Measurements from ENCODE around the gene PRKD1. TPM values are rescaled to one million over a fixed set of nuclear protein-coding genes. Genes with fewer than 3 reads are reported as not detected.
"Not testable (repeated sequence)": the region's sequence is repeated elsewhere in the genome, so short reads cannot be mapped to it uniquely, and the experiment has no call there.

PRKD1 gene
- total RNA-seq, 1 donor from 2014 or later, result 0.54 TPM

- no peak overlapping the region for H3K4me3 Mint-ChIP-seq (ENCODE audit: unreplicated experiment)
- TF ChIP-seq CTCF (IDR thresholded peaks at IDR 0.05; ENCODE audit: partially characterized antibody, unreplicated experiment), result no peak
- no peak for DNase-seq
Measured at GRCh38 chr14:29842228-29842627, 85.4 kb downstream of the PRKD1 start.

GRCh38 chr14:29840369-29840892 is 87.2 kb downstream of the PRKD1 start:
- H3K9me3 Mint-ChIP-seq (ENCODE audit: unreplicated experiment), result peaks cover 12% of the 10 kb centered on the region
- not testable (repeated sequence) for H3K4me3 Mint-ChIP-seq (ENCODE audit: unreplicated experiment); DNase-seq

More at GRCh38 chr14:29842228-29842627, 85.4 kb downstream of the PRKD1 start:
- peaks cover 12% of the 10 kb centered on the region for H3K9me3 Mint-ChIP-seq (ENCODE audit: unreplicated experiment)
- H3K4me1 Mint-ChIP-seq (ENCODE audit: low read depth, unreplicated experiment), result no peaks in the 10 kb centered on the region
- peaks cover 26% of the 10 kb centered on the region for H3K36me3 Mint-ChIP-seq (ENCODE audit: unreplicated experiment)
- H3K27ac Mint-ChIP-seq (ENCODE audit: unreplicated experiment), result no peak overlapping the region
- H3K27me3 Mint-ChIP-seq (ENCODE audit: unreplicated experiment), result no peaks in the 10 kb centered on the region

GRCh38 chr14:29839691-29840090 is 88.0 kb downstream of the PRKD1 start:
- H3K9me3 Mint-ChIP-seq (ENCODE audit: unreplicated experiment), result peaks cover 12% of the 10 kb centered on the region
- H3K4me1 Mint-ChIP-seq (ENCODE audit: low read depth, unreplicated experiment); H3K27me3 Mint-ChIP-seq (ENCODE audit: unreplicated experiment); H3K4me3 Mint-ChIP-seq (ENCODE audit: unreplicated experiment); H3K27ac Mint-ChIP-seq (ENCODE audit: unreplicated experiment): not testable (repeated sequence)
- peak; percentile 14 for DNase-seq
- peaks cover 26% of the 10 kb centered on the region for H3K36me3 Mint-ChIP-seq (ENCODE audit: unreplicated experiment)

More at GRCh38 chr14:29840369-29840892, 87.2 kb downstream of the PRKD1 start:
- not testable (repeated sequence) for H3K27ac Mint-ChIP-seq (ENCODE audit: unreplicated experiment); H3K27me3 Mint-ChIP-seq (ENCODE audit: unreplicated experiment); H3K4me1 Mint-ChIP-seq (ENCODE audit: low read depth, unreplicated experiment)
- peaks cover 26% of the 10 kb centered on the region for H3K36me3 Mint-ChIP-seq (ENCODE audit: unreplicated experiment)

- peaks cover 26% of the 10 kb centered on the region for H3K36me3 Mint-ChIP-seq (ENCODE audit: unreplicated experiment)
- TF ChIP-seq CTCF (IDR thresholded peaks at IDR 0.05; ENCODE audit: partially characterized antibody, unreplicated experiment), result no peak
- peaks cover 12% of the 10 kb centered on the region for H3K9me3 Mint-ChIP-seq (ENCODE audit: unreplicated experiment)
- H3K27me3 Mint-ChIP-seq (ENCODE audit: unreplicated experiment), result no peaks in the 10 kb centered on the region
- H3K4me1 Mint-ChIP-seq (ENCODE audit: low read depth, unreplicated experiment), result no peaks in the 10 kb centered on the region
- DNase-seq, result no peak
- H3K27ac Mint-ChIP-seq (ENCODE audit: unreplicated experiment), result no peak overlapping the region
- no peak overlapping the region for H3K4me3 Mint-ChIP-seq (ENCODE audit: unreplicated experiment)
Measured at GRCh38 chr14:29838752-29839151, 88.9 kb downstream of the PRKD1 start.

- Mint-ChIP-seq H3K9me3 (ENCODE audit: unreplicated experiment) (peaks cover 11% of the 10 kb centered on the region), H3K27me3 (ENCODE audit: unreplicated experiment) (no peaks in the 10 kb centered on the region), H3K36me3 (ENCODE audit: unreplicated experiment) (peaks cover 24% of the 10 kb centered on the region), H3K4me3 (ENCODE audit: unreplicated experiment) (no peak overlapping the region), H3K4me1 (ENCODE audit: low read depth, unreplicated experiment) (no peaks in the 10 kb centered on the region), H3K27ac (ENCODE audit: unreplicated experiment) (no peak overlapping the region)
- no peak for TF ChIP-seq CTCF (IDR thresholded peaks at IDR 0.05; ENCODE audit: partially characterized antibody, unreplicated experiment)
- DNase-seq, result no peak
Measured at GRCh38 chr14:29836395-29836794, 91.3 kb downstream of the PRKD1 start.

GRCh38 chr14:29832042-29832441 is 95.6 kb downstream of the PRKD1 start:
- TF ChIP-seq CTCF (IDR thresholded peaks at IDR 0.05; ENCODE audit: partially characterized antibody, unreplicated experiment), result no peak
- Mint-ChIP-seq H3K36me3 (ENCODE audit: unreplicated experiment) (no peaks in the 10 kb centered on the region), H3K4me3 (ENCODE audit: unreplicated experiment) (no peak overlapping the region), H3K4me1 (ENCODE audit: low read depth, unreplicated experiment) (no peaks in the 10 kb centered on the region), H3K27me3 (ENCODE audit: unreplicated experiment) (no peaks in the 10 kb centered on the region), H3K9me3 (ENCODE audit: unreplicated experiment) (no peaks in the 10 kb centered on the region), H3K27ac (ENCODE audit: unreplicated experiment) (no peak overlapping the region)
- DNase-seq, result no peak

Measured in glutamatergic neuron (in vitro differentiated cells).